Epidermal melanocyte (primary cell): ENCODE results near the gene DYRK1B.
"Not testable (repeated sequence)": the region's sequence is repeated elsewhere in the genome, so short reads cannot be mapped to it uniquely, and the experiment has no call there.

Experiments
- DNase-seq: peaks from one replicate; pipeline ENCODE4 v3.0.0; 2011; ENCODE audit warnings: low spot score; ENCODE audit not compliant: insufficient read length

Gene DYRK1B

GRCh38 chr19:39830847-39831246 lies 3.1 kb downstream of the DYRK1B start:
- DNase-seq: no peak

GRCh38 chr19:39830406-39830805 lies 3.6 kb downstream of the DYRK1B start:
- DNase-seq: no peak

GRCh38 chr19:39829702-39830275 lies 4.2 kb downstream of the DYRK1B start:
- DNase-seq: no peak

GRCh38 chr19:39828654-39829032 lies 5.3 kb downstream of the DYRK1B start:
- DNase-seq: no peak

- no peak for DNase-seq
These were observed 5.8 kb downstream of the DYRK1B start for GRCh38 chr19:39828015-39828653.

GRCh38 chr19:39827216-39827615 lies 6.7 kb downstream of the DYRK1B start:
- DNase-seq: no peak

- DNase-seq: no peak
These were observed 7.5 kb downstream of the DYRK1B start for GRCh38 chr19:39826311-39826945.

- DNase-seq: no peak
These were observed 8.4 kb downstream of the DYRK1B start for GRCh38 chr19:39825531-39826076.

GRCh38 chr19:39825093-39825463 lies 8.9 kb downstream of the DYRK1B start:
- DNase-seq: no peak

GRCh38 chr19:39824143-39825092 lies 9.5 kb downstream of the DYRK1B start:
- peak; percentile 98 for DNase-seq

- no peak for DNase-seq
These were observed 10.3 kb downstream of the DYRK1B start for GRCh38 chr19:39823686-39824085.

GRCh38 chr19:39820696-39821095 lies 13.3 kb downstream of the DYRK1B start:
- DNase-seq: no peak

- DNase-seq: no peak
These were observed 14.2 kb downstream of the DYRK1B start for GRCh38 chr19:39819786-39820185.

- DNase-seq: no peak
These were observed 15.3 kb downstream of the DYRK1B start for GRCh38 chr19:39818626-39819097.

- no peak for DNase-seq
These were observed 15.9 kb downstream of the DYRK1B start for GRCh38 chr19:39817888-39818561.

- DNase-seq: no peak
These were observed 17.5 kb downstream of the DYRK1B start for GRCh38 chr19:39816287-39817048.

- DNase-seq: no peak
These were observed 19.4 kb downstream of the DYRK1B start for GRCh38 chr19:39814595-39814994.

GRCh38 chr19:39814111-39814510 lies 19.9 kb downstream of the DYRK1B start:
- DNase-seq: not testable (repeated sequence)

- DNase-seq: no peak
These were observed 20.5 kb downstream of the DYRK1B start for GRCh38 chr19:39813264-39813993.
